Vagina (tissue), 2 donors: ENCODE measurements around the gene TMEM31. TPM values are rescaled to one million over a fixed set of nuclear protein-coding genes. Genes with fewer than 3 reads are reported as not detected.

Experiments
- DNase-seq, 2 donors: peaks; one replicate each; pipeline ENCODE4 v3.0.0-alpha.2; 2017; ENCODE audit errors: extremely low spot score in 2 of 2
- H3K27ac ChIP-seq: fragments of 200-600 bp; sonication (generic); one replicate; pipeline ENCODE4 v1.5.1; 2019
- H3K27me3 ChIP-seq: fragments of 200-600 bp; sonication (generic); one replicate; pipeline ENCODE4 v1.5.1; 2019
- H3K36me3 ChIP-seq, 2 donors: fragments of 200-600 bp; sonication (generic); one replicate each; pipeline ENCODE4 v1.5.1; 2017 to 2019
- H3K4me1 ChIP-seq: fragments of 200-600 bp; sonication (generic); one replicate; pipeline ENCODE4 v1.5.1; 2019
- H3K4me3 ChIP-seq, 2 donors: fragments of 200-600 bp; sonication (generic); 1 replicate in 1 of 2; 2 replicates in 1 of 2; pipeline ENCODE4 v1.5.1; 2016 to 2019
- H3K9me3 ChIP-seq: fragments of 200-600 bp; sonication (generic); one replicate; pipeline ENCODE4 v1.5.1; 2019
- POLR2A ChIP-seq, 2 donors: fragments of 450-650 bp; IDR thresholded peaks; one replicate each; pipeline ENCODE4 v1.6.1; 2017; ENCODE audit warnings: antibody characterized with exemption in 2 of 2, mild to moderate bottlenecking in 2 of 2, moderate library complexity in 2 of 2
- POLR2AphosphoS5 ChIP-seq, 2 donors: sonication (generic); formaldehyde crosslinking; IDR thresholded peaks; one replicate each; pipeline ENCODE4 v1.9.0; 2017; ENCODE audit warnings: antibody characterized with exemption in 2 of 2, mild to moderate bottlenecking in 2 of 2, low read depth in 1 of 2; ENCODE audit not compliant: insufficient read depth in 1 of 2
- intact Hi-C: fragments of 100-400 bp; cut with DNase I; formaldehyde crosslinking; loops from one replicate; pipeline ENCODE4 v1.15.1; 2023
- total RNA-seq: library from RNA; depleted of rRNA; stranded (reverse); fragments of >200 nt; gene quantifications from one replicate; pipeline ENCODE4 v1.2.3, GENCODE V29; 2016
- TF ChIP-seq, protein P1 (sequence below), 3 experiments: fragments of 450-650 bp in 2 of 3; fragments of 200-600 bp in 1 of 3; sonication (generic) in 1 of 3; IDR thresholded peaks; one replicate each; pipeline ENCODE4 v1.5.1; 2017 to 2019; ENCODE audit warnings: antibody characterized with exemption in 3 of 3, mild to moderate bottlenecking in 2 of 3, moderate library complexity in 2 of 3

Gene TMEM31
- total RNA-seq, 1 donor from 2014 or later: not detected

DNA sequence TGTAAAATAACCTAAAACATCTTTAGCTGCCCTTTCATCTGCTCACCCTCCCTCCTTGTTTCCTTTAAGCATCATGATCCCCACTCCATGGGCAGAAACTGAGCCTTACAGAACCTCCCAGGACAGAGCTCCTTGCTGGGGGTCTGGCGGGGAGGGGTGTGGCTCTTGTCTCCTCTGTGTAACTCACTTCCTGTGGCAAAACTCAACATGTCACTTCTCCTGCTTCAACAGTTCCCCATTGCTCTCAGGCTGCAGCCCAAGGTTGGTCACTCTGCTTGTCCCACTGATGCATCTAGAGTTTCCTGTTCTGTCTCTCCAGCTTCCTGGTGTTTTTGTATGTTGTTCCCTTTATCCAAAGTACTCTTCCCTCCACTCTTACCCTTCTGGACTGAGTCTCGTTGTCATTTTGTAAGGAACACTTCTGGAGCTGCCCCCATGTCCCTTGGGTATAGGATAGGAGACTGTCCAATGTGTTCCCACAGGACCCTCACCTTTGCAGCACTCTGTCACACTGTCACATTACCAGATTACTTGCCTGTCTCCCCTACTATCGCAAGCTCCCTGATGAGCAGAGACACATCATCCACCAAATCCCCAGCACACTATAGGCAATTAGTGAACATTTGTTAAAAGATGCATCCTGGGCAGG, 19.6 kb downstream of the TMEM31 start:
- Histone ChIP-seq H3K4me3 (no peak overlapping the region), H3K27ac (no peak overlapping the region), H3K36me3 (no peaks in the 10 kb centered on the region), H3K4me1 (no peaks in the 10 kb centered on the region), H3K27me3 (no peaks in the 10 kb centered on the region), H3K9me3 (no peaks in the 10 kb centered on the region)
- DNase-seq: no peak
- TF ChIP-seq POLR2AphosphoS5 (IDR thresholded peaks at IDR 0.05; ENCODE audit: insufficient read depth in 1 of 2, low read depth in 1 of 2) (no peak), POLR2A (IDR thresholded peaks at IDR 0.05) (no peak)
- TF ChIP-seq, protein P1, sequence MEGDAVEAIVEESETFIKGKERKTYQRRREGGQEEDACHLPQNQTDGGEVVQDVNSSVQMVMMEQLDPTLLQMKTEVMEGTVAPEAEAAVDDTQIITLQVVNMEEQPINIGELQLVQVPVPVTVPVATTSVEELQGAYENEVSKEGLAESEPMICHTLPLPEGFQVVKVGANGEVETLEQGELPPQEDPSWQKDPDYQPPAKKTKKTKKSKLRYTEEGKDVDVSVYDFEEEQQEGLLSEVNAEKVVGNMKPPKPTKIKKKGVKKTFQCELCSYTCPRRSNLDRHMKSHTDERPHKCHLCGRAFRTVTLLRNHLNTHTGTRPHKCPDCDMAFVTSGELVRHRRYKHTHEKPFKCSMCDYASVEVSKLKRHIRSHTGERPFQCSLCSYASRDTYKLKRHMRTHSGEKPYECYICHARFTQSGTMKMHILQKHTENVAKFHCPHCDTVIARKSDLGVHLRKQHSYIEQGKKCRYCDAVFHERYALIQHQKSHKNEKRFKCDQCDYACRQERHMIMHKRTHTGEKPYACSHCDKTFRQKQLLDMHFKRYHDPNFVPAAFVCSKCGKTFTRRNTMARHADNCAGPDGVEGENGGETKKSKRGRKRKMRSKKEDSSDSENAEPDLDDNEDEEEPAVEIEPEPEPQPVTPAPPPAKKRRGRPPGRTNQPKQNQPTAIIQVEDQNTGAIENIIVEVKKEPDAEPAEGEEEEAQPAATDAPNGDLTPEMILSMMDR (IDR thresholded peaks at IDR 0.05): no peak
- intact Hi-C loops: no loop called here

DNA sequence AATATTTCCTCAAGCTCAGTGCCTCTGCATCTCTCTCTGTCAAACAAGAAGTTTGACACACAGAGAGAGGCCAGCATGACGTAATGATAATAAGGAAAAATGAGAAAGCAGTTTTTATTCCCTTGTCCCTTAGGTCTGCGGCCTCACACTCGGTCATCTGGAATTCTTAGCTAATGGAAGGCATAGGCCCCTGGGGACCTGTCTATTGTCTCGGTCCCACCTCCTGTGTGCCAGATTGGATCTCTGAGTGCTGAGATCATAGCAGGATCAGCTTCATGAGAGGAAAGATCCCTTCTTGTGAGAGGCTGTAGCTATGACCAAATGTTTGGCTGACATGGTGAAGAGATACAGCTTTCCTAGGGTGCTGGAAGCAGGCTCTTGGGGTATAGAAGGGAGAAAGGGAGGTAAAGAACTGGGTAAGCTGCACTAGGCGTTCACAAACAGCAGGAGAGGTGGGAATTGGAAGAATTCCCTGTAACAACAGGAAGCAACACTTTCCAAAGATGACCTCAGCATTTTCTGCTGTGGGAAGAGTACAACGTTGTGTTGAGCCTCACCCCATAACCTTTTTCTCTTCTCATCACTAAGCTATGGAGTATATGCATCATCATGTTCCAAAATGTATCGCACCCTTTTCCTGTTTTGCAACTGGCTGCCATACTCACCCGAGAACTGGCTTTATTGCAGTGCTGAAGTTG, 20.2 kb downstream of the TMEM31 start:
- no peaks in the 10 kb centered on the region for H3K27me3 ChIP-seq
- H3K9me3 ChIP-seq: no peaks in the 10 kb centered on the region
- no peaks in the 10 kb centered on the region for H3K4me1 ChIP-seq
- no peak overlapping the region for H3K4me3 ChIP-seq
- H3K36me3 ChIP-seq: no peaks in the 10 kb centered on the region
- no peak for DNase-seq
- H3K27ac ChIP-seq: no peak overlapping the region
- TF ChIP-seq POLR2AphosphoS5 (IDR thresholded peaks at IDR 0.05; ENCODE audit: insufficient read depth in 1 of 2, low read depth in 1 of 2) (no peak), POLR2A (IDR thresholded peaks at IDR 0.05) (no peak)
- TF ChIP-seq, protein P1 (IDR thresholded peaks at IDR 0.05): no peak
- intact Hi-C loops: no loop called here

DNA sequence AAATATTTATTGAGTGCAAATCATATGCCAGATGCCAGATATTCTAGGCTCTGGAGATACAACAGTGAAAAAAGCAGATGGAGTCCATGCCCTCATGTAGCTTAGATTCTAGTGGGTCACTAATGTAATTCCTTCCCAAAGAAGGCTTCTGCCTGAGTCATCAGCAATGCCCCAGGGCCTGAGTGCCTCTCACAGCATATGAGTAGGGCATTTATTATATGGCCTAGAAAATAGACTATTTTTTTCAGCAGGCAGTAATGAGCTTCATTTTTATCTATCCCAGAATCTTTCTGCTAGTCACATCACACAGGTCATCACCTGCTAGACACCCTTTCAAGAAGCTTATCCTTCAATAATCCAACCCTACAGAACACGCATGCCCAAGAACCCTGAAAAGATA, 22.3 kb downstream of the TMEM31 start:
- H3K4me1 ChIP-seq: no peaks in the 10 kb centered on the region
- TF ChIP-seq POLR2A (IDR thresholded peaks at IDR 0.05): no peak
- TF ChIP-seq, protein P1 (IDR thresholded peaks at IDR 0.05): no peak
- TF ChIP-seq POLR2AphosphoS5 (IDR thresholded peaks at IDR 0.05; ENCODE audit: insufficient read depth in 1 of 2, low read depth in 1 of 2): no peak

DNA sequence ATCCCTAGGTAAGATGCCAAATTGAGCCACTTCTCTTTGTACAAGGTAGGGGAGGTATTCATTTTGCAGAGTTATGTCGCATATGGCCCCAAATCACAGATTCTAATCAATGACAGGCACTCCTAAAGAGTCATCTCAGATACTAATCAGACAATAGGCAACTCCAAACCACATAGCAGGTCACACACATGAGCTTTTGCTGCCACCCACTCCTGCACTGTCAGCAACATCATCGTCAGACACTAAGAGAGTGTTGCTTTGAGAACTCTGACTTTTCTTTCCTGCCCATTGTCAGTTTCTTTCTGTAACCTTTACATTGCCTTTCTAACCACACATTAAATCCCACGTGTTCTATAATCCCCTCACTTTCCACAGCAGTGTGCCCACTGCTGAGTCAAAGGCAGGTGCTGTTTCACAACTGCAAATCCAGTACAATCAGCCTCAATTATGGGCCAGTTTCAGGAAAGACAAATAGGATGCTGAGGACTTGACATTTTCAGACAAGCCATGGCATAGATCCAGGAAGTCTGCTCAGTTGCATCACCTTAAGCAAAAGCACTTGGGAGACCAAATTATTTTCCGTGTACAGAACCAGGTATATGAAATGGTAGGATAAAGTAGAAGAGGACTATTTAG, 23.5 kb downstream of the TMEM31 start:
- Histone ChIP-seq H3K4me1 (no peaks in the 10 kb centered on the region), H3K9me3 (no peaks in the 10 kb centered on the region), H3K27ac (no peak overlapping the region), H3K36me3 (no peaks in the 10 kb centered on the region), H3K4me3 (no peak overlapping the region), H3K27me3 (no peaks in the 10 kb centered on the region)
- TF ChIP-seq, protein P1 (IDR thresholded peaks at IDR 0.05): no peak
- TF ChIP-seq POLR2AphosphoS5 (IDR thresholded peaks at IDR 0.05; ENCODE audit: insufficient read depth in 1 of 2, low read depth in 1 of 2) (no peak), POLR2A (IDR thresholded peaks at IDR 0.05) (no peak)
- no peak for DNase-seq
- intact Hi-C loops: no loop called here

More for the DNA sequence above, 22.3 kb downstream of the TMEM31 start:
- Histone ChIP-seq H3K4me3 (no peak overlapping the region), H3K9me3 (no peaks in the 10 kb centered on the region), H3K27ac (no peak overlapping the region), H3K27me3 (no peaks in the 10 kb centered on the region), H3K36me3 (no peaks in the 10 kb centered on the region)
- intact Hi-C loops: no loop called here
- DNase-seq: no peak
